HEK293 (cell line): ENCODE data around the gene SAMD1.
"Not testable (repeated sequence)": the region's sequence is repeated elsewhere in the genome, so short reads cannot be mapped to it uniquely, and the experiment has no call there.

Source experiments
- GLIS1 ChIP-seq: fragments of 450-650 bp; formaldehyde crosslinking; IDR thresholded peaks from 2 replicates; pipeline ENCODE4 v1.5.1; 2016; ENCODE audit warnings: missing biosample characterization, missing genetic modification characterization
- ZNF747 ChIP-seq: fragments of 450-650 bp; formaldehyde crosslinking; IDR thresholded peaks from 2 replicates; pipeline ENCODE4 v1.5.1; 2016; ENCODE audit warnings: missing biosample characterization, missing genetic modification characterization
- TF ChIP-seq, protein P1 (sequence below): fragments of 450-650 bp; formaldehyde crosslinking; IDR thresholded peaks from 2 replicates; pipeline ENCODE4 v1.5.1; 2016; ENCODE audit warnings: missing biosample characterization, missing genetic modification characterization, borderline replicate concordance
- TF ChIP-seq, protein P2 (sequence below): fragments of 450-650 bp; formaldehyde crosslinking; IDR thresholded peaks from 2 replicates; pipeline ENCODE4 v1.5.1; 2016; ENCODE audit warnings: missing biosample characterization, missing genetic modification characterization

DNA sequence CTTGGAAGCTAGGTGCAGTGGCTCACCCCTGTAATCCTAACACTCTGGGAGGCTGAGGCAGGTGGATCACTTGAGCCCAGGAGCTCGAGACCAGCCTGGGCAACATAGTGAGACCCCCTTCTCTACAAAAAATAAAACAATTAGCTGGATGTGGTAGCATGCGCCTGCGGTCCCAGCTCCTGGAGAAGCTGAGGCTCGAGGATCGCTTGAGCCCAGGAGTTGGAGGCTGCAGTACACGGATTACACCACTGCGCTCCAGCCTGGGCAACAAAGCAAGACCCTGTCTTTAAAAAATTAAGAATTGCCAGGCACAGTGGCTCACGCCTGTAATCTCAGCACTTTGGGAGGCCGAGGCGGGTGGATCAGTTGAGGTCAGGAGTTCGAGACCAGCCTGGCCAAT is 39.6 kb downstream of the SAMD1 start:
- not testable (repeated sequence) for TF ChIP-seq ZNF747, GLIS1 (tag by site-specific recombination)
- TF ChIP-seq, protein P1, sequence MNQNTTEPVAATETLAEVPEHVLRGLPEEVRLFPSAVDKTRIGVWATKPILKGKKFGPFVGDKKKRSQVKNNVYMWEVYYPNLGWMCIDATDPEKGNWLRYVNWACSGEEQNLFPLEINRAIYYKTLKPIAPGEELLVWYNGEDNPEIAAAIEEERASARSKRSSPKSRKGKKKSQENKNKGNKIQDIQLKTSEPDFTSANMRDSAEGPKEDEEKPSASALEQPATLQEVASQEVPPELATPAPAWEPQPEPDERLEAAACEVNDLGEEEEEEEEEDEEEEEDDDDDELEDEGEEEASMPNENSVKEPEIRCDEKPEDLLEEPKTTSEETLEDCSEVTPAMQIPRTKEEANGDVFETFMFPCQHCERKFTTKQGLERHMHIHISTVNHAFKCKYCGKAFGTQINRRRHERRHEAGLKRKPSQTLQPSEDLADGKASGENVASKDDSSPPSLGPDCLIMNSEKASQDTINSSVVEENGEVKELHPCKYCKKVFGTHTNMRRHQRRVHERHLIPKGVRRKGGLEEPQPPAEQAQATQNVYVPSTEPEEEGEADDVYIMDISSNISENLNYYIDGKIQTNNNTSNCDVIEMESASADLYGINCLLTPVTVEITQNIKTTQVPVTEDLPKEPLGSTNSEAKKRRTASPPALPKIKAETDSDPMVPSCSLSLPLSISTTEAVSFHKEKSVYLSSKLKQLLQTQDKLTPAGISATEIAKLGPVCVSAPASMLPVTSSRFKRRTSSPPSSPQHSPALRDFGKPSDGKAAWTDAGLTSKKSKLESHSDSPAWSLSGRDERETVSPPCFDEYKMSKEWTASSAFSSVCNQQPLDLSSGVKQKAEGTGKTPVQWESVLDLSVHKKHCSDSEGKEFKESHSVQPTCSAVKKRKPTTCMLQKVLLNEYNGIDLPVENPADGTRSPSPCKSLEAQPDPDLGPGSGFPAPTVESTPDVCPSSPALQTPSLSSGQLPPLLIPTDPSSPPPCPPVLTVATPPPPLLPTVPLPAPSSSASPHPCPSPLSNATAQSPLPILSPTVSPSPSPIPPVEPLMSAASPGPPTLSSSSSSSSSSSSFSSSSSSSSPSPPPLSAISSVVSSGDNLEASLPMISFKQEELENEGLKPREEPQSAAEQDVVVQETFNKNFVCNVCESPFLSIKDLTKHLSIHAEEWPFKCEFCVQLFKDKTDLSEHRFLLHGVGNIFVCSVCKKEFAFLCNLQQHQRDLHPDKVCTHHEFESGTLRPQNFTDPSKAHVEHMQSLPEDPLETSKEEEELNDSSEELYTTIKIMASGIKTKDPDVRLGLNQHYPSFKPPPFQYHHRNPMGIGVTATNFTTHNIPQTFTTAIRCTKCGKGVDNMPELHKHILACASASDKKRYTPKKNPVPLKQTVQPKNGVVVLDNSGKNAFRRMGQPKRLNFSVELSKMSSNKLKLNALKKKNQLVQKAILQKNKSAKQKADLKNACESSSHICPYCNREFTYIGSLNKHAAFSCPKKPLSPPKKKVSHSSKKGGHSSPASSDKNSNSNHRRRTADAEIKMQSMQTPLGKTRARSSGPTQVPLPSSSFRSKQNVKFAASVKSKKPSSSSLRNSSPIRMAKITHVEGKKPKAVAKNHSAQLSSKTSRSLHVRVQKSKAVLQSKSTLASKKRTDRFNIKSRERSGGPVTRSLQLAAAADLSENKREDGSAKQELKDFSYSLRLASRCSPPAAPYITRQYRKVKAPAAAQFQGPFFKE (tag by site-specific recombination) = not testable (repeated sequence)
- TF ChIP-seq, protein P2, sequence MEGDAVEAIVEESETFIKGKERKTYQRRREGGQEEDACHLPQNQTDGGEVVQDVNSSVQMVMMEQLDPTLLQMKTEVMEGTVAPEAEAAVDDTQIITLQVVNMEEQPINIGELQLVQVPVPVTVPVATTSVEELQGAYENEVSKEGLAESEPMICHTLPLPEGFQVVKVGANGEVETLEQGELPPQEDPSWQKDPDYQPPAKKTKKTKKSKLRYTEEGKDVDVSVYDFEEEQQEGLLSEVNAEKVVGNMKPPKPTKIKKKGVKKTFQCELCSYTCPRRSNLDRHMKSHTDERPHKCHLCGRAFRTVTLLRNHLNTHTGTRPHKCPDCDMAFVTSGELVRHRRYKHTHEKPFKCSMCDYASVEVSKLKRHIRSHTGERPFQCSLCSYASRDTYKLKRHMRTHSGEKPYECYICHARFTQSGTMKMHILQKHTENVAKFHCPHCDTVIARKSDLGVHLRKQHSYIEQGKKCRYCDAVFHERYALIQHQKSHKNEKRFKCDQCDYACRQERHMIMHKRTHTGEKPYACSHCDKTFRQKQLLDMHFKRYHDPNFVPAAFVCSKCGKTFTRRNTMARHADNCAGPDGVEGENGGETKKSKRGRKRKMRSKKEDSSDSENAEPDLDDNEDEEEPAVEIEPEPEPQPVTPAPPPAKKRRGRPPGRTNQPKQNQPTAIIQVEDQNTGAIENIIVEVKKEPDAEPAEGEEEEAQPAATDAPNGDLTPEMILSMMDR = not testable (repeated sequence)
